ENCODE results near the gene CAPS2. TPM values are rescaled to one million over a fixed set of nuclear protein-coding genes. Genes with fewer than 3 reads are reported as not detected.

Gene CAPS2
- total RNA-seq, 1 experiment from 2014 or later, result 2.5 TPM

DNA sequence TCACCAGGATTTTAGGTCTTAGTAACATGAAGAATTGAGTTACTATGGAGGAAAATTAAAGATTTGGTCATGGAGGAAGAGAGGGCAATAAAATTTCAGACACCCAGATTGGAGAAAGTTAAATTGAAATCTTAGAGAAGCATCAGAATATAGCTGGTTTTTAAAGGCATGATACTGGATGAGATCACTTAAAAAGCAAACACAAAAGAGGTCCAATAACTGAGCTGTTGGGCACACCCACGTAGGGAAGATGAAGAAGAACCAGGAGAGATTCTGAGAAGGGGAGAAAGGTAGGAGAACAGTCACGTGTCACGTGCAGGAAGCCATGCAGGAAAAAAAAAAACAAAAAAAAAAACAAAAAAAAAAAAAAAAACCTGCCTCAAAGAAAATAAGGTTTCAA is 18.8 kb downstream of the CAPS2 start:
- DNase-seq (ENCODE audit: low spot score), result no peak
- in situ Hi-C loops (cut with HindIII; ENCODE audit: low sequenced_read_pairs), result no loop called here

DNA sequence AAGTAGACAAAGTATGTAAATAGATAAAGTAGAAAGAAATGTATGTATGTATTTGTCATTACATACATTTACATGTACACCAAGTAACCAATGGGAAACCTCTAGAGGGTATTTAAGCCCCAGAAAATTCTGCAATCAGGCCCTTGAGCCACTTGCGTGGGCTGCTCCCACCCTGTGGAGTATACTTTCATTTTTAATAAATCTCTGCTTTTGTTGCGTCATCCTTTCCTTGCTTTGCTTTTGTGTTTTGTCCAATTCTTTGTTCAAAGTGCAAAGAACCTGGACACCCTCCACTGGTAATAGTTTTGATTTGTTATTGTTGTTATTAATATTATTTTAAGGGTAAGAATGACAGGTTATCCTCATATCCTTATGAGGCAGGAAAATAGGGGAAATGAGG is 21.8 kb downstream of the CAPS2 start:
- in situ Hi-C loops (cut with HindIII; ENCODE audit: low sequenced_read_pairs), result no loop called here

DNA sequence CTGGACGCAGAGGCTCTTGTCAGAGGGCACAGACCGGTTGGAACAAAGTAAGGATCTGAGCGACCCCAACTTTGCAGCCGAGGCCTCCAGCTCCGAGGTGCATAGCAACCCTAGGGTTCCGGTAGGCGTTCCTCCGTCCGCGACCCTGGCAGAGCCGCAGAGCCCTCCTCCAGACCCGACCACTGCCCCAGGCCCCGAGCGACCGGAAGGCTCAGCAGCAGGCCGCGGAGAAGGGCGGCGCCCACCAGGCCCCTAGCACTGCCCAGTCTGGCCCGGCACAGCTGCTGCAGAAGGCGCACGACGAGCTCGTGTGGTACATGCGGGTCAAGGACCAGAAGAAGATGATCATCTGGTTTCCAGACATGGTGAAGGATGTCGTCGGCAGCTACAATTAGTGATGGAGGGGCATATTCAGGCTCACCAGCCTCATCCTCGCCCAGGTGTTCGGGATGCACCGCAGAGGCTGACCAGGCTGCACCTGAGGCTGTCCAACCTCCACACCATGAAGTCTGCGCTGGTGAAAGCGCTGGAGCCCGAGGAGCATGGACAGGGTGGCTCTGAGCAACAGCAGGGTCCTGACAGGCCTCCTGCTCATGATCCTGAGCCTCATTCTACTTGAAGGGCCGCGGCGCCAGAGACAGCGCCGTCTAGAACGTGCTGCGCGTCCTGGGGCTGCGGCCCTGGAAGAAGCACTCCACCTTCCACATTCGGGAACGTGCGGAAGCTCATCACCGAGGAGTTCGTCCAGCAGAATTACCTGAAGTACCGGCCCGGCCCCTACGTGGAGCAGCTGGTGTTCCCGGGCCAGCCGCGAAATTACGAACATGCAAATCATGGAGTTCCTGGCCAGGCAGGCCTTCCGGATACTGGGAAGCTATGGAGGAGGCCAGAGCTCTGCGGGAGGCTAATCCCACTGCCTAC is 24.5 kb downstream of the CAPS2 start:
- in situ Hi-C loops (cut with HindIII; ENCODE audit: low sequenced_read_pairs), result no loop called here
- DNase-seq (ENCODE audit: low spot score), result no peak

More for the DNA sequence above, 21.8 kb downstream of the CAPS2 start:
- DNase-seq (ENCODE audit: low spot score), result no peak

DNA sequence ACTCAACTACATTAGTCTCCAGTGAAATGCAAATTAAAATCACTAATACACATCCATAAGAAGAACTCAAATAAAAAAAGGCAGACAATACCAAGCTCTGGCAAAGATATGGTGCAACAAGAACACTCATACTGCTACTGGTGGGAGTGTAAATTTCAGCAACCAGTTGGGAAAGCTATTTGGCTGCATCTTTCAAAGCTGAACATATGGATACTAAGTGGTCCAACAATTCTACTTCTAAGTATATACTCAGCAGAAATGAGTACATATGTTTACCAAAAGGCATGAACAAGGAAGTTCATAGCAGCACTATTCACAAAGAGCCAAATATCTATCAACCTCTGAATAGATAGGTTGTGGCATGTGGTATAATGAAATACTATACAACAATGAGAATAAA is 27.3 kb downstream of the CAPS2 start:
- in situ Hi-C loops (cut with HindIII; ENCODE audit: low sequenced_read_pairs), result no loop called here
- no peak for DNase-seq (ENCODE audit: low spot score)

DNA sequence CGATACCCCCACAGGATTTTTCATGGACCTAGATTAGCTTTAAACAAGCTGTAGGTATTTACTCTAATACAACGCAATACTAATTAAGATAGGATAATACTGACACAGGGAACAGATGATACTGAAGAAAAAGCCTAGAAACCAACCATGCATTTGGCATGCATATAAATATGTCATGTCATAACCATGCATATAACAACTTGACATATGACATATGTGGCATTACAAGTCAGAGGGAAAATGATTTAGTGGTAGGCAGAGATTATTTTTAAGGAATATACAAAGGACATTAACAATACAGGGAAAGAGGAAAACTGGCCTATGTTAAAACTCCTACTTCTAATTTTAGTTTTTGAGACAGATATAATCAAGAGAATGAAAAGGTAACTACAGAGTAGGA is 27.9 kb downstream of the CAPS2 start:
- in situ Hi-C loops (cut with HindIII; ENCODE audit: low sequenced_read_pairs), result no loop called here
- no peak for DNase-seq (ENCODE audit: low spot score)

DNA sequence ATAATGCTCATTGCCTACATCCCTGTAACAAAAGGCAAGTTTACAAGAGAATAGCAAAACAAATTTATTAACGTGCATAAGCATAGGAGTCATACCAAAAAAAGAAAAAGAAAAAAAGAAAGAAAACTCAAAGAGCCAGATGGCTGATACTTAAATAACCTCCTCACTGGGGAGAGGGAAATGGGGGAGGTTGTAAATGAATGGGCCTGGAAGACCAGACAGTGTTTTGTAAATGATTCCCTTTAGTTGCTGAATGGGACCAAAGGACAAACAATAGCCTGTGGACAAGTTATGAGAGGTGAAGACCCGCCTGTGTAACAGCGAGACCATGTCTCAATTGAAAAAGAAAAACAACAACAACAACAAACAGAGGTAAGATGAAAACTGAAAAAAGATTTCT is 35.3 kb downstream of the CAPS2 start:
- in situ Hi-C loops (cut with HindIII; ENCODE audit: low sequenced_read_pairs), result no loop called here
- DNase-seq (ENCODE audit: low spot score), result no peak

DNA sequence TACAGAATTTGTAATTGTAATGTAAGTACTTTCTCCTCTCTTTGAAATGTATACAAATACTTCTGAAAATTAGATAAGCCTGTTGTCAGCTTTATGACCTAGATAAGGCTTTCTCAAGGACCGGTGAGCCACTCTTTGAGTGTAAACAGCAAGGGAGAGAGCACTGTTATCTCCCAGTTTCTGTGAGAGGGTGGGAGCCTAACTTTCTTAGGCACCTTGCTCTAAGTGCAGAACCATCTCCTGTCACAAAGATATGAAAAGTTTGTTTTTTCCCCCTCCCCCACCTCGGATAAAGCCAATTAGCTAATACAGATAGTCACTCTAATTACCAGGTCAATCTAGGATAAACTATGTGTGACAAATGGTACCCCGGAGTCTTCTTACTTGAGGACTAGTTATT is 35.8 kb downstream of the CAPS2 start:
- in situ Hi-C loops (cut with HindIII; ENCODE audit: low sequenced_read_pairs), result no loop called here

DNA sequence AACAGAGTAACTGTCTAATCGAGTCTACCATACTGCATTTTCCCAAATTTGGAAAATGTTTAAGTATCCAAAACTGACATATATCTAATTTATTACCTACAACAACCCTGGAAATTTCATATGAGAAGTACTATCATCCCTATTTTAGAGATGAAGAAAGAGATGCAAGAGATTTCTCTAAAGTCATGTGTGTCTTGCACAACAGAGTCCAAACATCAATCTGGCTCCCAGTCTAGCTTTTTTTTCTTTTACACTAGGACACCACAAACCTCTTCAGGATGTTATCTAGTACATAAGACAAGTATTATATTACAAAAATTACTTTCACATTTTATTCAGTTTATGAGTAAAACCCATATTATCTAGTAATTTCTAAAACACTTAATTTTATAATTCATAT is 39.1 kb downstream of the CAPS2 start:
- in situ Hi-C loops (cut with HindIII; ENCODE audit: low sequenced_read_pairs), result no loop called here
- no peak for DNase-seq (ENCODE audit: low spot score)

More for the DNA sequence above, 35.8 kb downstream of the CAPS2 start:
- DNase-seq (ENCODE audit: low spot score), result no peak

DNA sequence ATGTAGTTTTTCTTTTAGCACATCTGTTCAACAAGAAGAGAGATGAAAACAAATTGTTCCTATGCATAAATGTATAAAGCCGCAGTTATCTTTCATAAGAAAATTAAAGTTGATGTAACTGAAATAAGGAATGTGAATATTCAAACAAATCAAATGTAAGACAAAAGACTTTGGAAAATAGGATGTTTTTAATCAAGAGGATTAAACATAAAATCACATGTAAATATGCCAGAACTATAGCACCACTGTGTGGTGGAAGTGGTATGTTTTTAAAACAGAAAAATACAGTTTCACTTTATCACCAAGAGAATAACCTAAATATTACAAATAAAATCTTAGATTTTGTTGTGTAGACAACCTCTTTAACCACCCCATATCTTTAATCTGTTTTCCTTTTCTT is 40.4 kb downstream of the CAPS2 start:
- in situ Hi-C loops (cut with HindIII; ENCODE audit: low sequenced_read_pairs), result no loop called here
- DNase-seq (ENCODE audit: low spot score), result peak; percentile 3

DNA sequence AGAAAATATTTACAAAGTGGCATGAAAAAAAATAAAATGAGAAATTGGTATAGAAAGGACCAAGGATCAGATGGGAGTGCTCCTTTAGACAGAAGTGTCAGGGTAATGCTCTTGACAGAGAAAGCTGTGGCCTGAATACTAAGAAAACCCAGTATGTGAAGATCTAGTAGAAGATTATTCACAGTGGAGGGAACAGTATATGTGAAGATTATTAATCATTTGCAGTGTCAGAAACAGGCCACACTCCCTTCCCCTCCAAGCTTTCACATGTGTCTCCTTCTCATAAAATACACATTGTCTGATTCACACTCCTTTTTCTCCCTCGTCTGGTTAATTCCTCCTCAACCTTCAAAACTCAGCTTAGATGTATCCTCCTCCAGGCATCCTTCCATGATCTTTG is 41.3 kb downstream of the CAPS2 start:
- in situ Hi-C loops (cut with HindIII; ENCODE audit: low sequenced_read_pairs), result no loop called here
- DNase-seq (ENCODE audit: low spot score), result no peak

DNA sequence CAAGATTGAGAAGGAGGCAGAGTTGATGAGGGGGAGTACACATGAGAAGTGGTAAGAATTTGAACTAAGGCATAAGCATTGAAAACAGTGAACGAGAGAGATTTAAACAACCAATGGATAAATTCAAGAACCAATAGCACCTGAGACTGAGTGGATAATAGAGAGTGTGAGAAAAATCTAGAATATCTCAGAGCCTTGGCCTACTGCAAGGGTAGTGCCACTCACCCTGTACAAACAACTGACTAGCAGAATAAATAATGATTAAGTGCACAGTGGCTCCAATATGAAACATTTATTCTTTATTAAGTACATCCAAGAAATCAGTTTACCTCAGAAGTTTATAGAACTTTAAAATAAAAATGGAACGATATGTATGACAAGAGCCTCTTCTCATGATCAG is 54.4 kb downstream of the CAPS2 start:
- in situ Hi-C loops (cut with HindIII; ENCODE audit: low sequenced_read_pairs), result no loop called here
- no peak for DNase-seq (ENCODE audit: low spot score)

DNA sequence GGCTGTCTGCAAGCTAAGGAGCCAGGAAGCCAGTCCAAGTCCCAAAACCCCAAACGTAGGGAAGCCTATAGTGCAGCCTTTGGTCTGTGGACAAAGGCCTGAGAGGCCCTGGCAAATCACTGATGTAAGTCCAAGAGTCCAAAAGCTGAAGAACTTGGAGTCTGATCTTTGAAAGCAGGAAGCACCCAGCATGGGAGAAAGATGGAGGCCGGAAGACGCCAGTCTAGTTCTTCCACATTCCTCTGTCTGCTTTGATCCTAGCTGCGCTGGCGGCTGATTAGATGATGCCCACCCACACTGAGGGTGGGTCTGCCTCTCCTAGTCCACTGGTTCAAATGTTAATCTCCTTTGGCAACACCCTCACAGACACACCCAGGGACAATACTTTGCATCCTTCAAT is 58.5 kb downstream of the CAPS2 start:
- in situ Hi-C loops (cut with HindIII; ENCODE audit: low sequenced_read_pairs), result no loop called here
- no peak for DNase-seq (ENCODE audit: low spot score)

DNA sequence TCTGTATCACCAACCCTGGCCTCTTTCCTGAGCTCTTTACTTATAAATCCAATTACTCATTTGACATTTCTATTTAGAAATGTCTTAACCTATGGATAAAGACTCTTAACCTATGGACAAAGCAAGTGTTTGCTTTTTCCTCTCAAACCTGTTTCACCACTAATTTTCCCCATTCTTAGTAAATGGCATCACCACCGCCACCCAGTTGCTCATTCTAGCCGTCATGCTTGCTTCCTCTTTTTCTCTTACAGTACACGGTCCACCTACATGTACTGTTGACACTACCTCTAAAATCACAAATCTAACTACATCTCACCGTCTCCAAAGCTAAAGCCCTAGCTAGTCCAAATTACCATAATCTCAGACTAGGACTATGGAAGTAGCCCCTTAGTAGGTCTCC is 60.0 kb downstream of the CAPS2 start:
- in situ Hi-C loops (cut with HindIII; ENCODE audit: low sequenced_read_pairs), result no loop called here
- no peak for DNase-seq (ENCODE audit: low spot score)

DNA sequence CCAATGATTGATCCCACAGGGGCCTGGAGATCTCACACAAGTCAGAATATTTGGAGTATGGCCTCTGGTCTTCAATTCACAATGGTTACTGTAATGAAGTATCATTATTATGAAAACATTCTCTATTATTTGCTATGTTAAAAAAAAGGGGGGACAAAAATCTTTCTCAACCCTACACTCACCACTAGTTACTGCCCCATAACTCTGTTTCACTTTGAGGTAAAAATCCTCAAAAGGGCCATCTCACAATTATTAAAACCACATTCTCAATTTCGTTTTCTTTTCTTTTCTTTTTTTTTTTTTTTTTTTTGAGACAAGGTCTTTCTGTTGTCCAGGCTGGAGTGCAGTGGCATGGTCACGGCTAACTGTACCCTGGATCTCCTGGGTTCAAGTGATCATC is 60.9 kb downstream of the CAPS2 start:
- no peak for DNase-seq (ENCODE audit: low spot score)
- in situ Hi-C loops (cut with HindIII; ENCODE audit: low sequenced_read_pairs), result no loop called here

DNA sequence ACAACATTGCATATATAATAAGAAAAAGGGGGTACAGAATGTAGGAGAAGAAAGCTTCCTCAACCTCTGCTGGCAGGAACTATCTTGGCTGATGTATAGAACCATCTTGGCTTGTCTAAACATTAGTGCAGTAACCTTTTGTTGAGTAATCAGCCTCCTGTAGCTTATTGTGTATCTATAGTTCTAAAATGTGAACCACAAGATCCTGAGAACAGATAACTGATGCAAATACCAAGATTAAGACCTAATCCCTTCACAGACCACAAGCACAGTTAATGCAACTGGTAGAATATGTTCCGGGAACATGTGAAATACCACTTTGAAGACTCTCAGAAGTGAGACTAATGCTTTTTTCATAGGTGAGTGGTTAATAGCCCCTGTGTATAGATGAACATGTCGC is 69.8 kb downstream of the CAPS2 start:
- no peak for DNase-seq (ENCODE audit: low spot score)
- in situ Hi-C loops (cut with HindIII; ENCODE audit: low sequenced_read_pairs), result no loop called here

DNA sequence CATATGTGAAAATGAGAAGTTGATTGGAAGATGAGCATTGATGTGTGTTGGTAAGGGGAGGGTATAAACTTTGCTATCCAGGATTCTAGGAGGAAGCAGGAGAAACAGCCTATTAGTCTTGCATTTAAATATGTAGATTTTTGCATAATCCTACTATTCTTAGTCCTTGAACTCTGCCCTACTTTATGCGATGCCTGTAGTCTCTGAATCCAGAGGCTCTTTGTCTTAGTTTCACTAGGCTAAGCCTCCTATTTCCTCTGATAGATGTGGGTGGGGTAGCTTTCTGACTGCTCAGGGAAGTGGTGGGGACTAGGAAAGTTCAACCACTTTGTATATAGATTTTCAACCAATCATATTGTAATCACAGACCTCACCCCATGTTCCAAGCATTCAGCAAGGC is 71.0 kb downstream of the CAPS2 start:
- in situ Hi-C loops (cut with HindIII; ENCODE audit: low sequenced_read_pairs), result no loop called here
- DNase-seq (ENCODE audit: low spot score), result no peak

DNA sequence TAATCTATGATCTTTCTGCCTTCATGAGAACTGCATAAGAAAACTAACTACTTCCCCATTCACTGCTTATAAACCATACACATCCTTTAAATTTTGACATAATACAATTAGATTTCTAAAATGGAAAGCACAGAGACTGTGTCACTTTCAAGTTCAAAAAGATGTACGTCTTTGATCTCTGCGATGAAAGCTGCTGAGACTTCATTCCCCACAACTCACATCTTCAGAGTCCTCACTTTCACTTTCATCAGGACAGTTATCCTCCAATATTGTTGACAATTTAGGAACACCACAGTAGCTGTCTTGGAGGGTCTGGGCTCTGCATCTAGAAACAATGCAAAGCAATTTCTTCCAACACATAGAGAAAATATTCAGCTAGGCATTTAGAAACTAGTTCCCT is 72.6 kb downstream of the CAPS2 start:
- in situ Hi-C loops (cut with HindIII; ENCODE audit: low sequenced_read_pairs), result no loop called here
- DNase-seq (ENCODE audit: low spot score), result no peak

DNA sequence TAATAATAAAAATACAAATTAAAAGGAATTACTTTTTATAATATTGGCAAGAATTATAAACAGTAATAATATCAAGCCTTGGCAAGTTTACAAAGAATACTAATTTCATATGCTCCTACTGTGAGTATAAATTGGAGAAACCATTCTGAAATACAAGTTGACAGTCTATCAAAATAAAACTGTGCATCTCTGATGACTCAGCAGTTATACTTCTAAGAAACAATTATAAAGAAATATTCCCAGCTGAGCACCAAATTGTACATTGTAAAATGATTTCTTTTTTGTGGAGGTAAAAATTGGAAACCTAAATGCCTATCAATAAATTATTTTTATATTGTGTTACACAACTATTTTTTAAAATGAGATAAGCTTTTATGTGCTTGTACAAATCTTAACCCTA is 85.0 kb downstream of the CAPS2 start:
- no peak for DNase-seq (ENCODE audit: low spot score)
- in situ Hi-C loops (cut with HindIII; ENCODE audit: low sequenced_read_pairs), result no loop called here

DNA sequence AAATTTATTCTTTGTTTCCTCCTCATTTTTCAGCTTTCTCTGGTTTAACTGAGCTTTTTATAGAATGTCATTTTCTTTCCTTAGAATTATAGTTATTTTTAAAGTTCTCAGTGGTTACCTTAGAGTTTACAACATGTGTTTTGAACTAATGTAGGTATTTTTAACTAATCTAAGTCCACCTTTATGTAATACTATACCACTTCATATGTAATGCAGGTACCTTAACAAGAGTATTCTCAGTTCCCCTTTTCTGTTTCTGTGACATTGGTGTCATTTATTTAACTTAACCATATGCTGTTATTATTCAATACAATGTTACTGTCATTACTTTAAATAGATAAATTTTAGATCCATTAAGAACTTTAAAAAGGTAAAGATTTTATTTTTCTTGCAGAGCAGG is 90.1 kb downstream of the CAPS2 start:
- DNase-seq (ENCODE audit: low spot score), result no peak
- in situ Hi-C loops (cut with HindIII; ENCODE audit: low sequenced_read_pairs), result no loop called here

DNA sequence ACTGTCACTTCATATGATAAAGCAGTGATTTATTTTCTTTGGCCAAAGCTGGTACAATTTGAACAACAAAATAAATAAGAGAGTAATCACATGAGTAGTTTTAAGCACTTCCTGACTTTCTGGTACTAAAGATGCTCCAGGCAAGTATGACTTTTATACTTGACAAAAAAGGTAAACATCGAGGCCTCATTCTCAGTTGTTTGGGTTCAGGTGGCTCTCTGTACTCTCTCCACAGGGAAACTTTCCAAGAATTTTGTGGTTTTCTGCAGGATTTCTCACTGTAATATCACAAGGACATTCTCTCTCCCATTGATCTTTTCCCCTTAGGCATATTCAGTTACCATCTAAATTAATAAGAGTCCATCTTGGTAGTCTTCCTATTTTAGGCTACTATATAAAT is 93.9 kb downstream of the CAPS2 start:
- in situ Hi-C loops (cut with HindIII; ENCODE audit: low sequenced_read_pairs), result no loop called here
- no peak for DNase-seq (ENCODE audit: low spot score)

DNA sequence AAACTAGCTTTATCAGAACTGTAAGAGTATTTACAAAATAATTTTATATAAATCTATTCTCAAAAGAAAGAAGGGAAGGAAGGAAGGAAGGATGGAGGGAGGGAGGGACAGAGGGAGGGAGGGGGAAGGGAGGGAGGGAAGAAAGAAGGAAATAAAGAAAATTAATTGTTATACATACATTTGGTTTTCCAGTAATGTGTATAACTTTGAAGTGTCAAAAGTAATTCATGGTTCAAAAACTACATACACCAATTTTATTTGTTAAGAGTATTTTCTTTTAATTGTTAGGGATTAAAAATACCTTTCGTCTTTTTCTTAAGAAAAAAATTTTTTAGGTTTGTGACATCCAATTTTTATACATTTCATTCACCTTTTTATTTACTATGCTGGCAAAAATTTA is 103.0 kb downstream of the CAPS2 start:
- no peak for DNase-seq (ENCODE audit: low spot score)
- in situ Hi-C loops (cut with HindIII; ENCODE audit: low sequenced_read_pairs), result no loop called here
